NCI-H2081 (cell line): Measurements from ENCODE around the gene RGS12.

ENCODE experiments used
- DNase-seq, 2 experiments: peaks; one replicate each; lab custom pipeline; 2025; lab: John Stamatoyannopoulos, UW

Gene RGS12

GRCh38 chr4:3310301-3311094, 17.7 kb downstream of the RGS12 start:
- no peak for DNase-seq

- no peak for DNase-seq
These were observed 18.2 kb downstream of the RGS12 start for GRCh38 chr4:3311095-3311372.

GRCh38 chr4:3311489-3312171, 18.8 kb downstream of the RGS12 start:
- DNase-seq: peak in 1 of 2 experiments; percentile 49

- DNase-seq: no peak
These were observed 19.5 kb downstream of the RGS12 start for GRCh38 chr4:3312362-3312761.

- no peak for DNase-seq
These were observed 20.3 kb downstream of the RGS12 start for GRCh38 chr4:3313139-3313538.

GRCh38 chr4:3313556-3314228, 20.9 kb downstream of the RGS12 start:
- no peak for DNase-seq

GRCh38 chr4:3314706-3315260, 22.0 kb downstream of the RGS12 start:
- no peak for DNase-seq

GRCh38 chr4:3315566-3315965, 22.7 kb downstream of the RGS12 start:
- DNase-seq: no peak

GRCh38 chr4:3316146-3316545, 23.3 kb downstream of the RGS12 start:
- no peak for DNase-seq

- no peak for DNase-seq
These were observed 24.3 kb downstream of the RGS12 start for GRCh38 chr4:3317011-3317655.

- DNase-seq: no peak
These were observed 24.9 kb downstream of the RGS12 start for GRCh38 chr4:3317656-3318211.

GRCh38 chr4:3318561-3319021, 25.8 kb downstream of the RGS12 start:
- DNase-seq: no peak

GRCh38 chr4:3320361-3321023, 27.7 kb downstream of the RGS12 start:
- no peak for DNase-seq

- peak in 1 of 2 experiments; percentile 26 for DNase-seq
These were observed 28.6 kb downstream of the RGS12 start for GRCh38 chr4:3321295-3321889.

GRCh38 chr4:3322059-3322550, 29.3 kb downstream of the RGS12 start:
- no peak for DNase-seq

GRCh38 chr4:3323071-3323481, 30.3 kb downstream of the RGS12 start:
- no peak for DNase-seq

GRCh38 chr4:3324093-3324815, 31.4 kb downstream of the RGS12 start:
- no peak for DNase-seq

- DNase-seq: no peak
These were observed 36.2 kb downstream of the RGS12 start for GRCh38 chr4:3328814-3329663.

- no peak for DNase-seq
These were observed 37.1 kb downstream of the RGS12 start for GRCh38 chr4:3329887-3330286.
